ENCODE measurements around the gene IGHMBP2.

Gene IGHMBP2

DNA sequence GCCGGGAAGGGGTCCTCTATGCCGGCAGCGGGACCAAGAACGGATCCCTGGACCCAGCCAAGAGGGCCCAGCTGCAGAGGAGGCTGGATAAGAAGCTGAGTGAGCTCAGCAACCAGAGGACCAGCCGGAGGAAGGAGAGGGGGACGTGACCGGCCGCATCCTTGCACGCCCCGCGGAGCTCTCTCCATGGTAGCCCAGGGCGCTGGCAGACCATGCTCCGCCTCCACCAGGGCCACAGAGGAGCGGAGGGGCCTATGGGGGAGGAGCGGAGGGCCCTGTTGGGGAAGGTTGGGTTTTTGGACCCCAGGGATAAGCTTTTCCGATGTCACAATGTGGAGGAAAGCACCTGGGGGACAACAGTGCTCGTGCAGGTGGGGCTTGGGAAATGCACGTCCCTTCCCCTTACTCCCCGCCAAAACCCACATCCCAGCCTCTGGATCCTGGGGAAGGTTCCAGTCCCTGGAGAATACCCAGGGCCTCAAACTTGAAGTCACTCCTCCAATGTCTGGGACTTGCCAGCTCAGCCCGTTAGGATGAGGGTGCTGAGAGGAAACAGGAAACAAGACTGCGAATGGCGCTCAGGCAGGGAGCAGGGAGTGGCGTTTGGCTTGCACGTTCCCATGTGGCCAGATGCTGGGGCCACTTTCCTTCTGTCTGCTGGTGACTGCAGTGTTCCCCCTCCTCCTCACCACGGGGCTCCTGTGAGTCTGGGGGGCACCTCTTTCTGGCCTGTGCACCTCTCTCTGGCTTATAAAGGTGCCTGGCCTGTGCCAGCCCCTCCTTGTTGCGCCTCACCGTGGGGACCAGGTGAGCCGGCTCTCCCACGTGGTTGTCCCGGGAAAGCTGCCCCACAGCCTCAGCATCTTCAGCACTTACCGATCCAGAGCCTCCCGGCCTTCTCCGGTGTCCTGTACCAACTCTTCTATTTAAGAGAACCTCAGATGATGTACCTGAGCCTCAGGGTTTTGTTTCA lies 36.2 kb downstream of the IGHMBP2 start:
- ChIA-PET POLR2A (no interaction called here), CTCF (no interaction called here)
- no peak overlapping the region for H3K4me3 ChIP-seq (ENCODE audit: low read depth, low read length)
- TF ChIP-seq, protein P1, sequence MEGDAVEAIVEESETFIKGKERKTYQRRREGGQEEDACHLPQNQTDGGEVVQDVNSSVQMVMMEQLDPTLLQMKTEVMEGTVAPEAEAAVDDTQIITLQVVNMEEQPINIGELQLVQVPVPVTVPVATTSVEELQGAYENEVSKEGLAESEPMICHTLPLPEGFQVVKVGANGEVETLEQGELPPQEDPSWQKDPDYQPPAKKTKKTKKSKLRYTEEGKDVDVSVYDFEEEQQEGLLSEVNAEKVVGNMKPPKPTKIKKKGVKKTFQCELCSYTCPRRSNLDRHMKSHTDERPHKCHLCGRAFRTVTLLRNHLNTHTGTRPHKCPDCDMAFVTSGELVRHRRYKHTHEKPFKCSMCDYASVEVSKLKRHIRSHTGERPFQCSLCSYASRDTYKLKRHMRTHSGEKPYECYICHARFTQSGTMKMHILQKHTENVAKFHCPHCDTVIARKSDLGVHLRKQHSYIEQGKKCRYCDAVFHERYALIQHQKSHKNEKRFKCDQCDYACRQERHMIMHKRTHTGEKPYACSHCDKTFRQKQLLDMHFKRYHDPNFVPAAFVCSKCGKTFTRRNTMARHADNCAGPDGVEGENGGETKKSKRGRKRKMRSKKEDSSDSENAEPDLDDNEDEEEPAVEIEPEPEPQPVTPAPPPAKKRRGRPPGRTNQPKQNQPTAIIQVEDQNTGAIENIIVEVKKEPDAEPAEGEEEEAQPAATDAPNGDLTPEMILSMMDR (IDR thresholded peaks at IDR 0.05; ENCODE audit: insufficient read depth, low read length, missing control alignments): no peak
- DNase-seq (ENCODE audit: low read depth, low spot score): no peak

DNA sequence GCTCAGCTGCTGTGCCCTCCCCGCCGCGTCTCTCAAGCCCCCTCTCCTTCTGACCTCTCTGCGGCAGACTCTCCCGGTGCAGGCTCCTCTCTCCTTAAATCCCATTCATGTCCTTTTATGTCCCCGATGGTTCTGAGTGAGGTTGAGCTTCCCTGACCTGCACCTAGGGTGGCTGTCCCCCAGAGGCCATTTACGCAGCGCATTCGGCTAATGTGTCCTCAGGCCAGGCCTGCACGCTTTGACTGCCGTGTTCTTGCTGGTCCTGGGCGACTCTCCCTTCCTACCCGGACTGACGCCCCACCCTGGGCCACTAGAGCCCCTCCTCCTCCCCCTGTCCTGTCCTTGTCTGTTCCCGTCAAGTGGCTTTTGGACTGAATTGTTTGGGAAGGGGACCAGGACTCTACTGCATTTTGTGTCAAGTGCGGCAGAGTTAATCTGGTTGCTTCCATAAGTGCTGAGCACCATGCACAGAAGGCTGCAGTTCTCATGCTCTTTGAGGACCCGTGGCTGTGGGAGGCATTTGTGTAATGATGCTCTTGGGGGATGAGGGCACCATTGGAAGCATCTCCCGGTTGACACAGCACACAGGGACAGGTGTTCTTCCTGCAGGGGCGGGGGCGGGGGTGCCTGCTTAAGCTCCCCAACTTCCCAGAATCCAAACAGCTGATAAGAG lies 37.1 kb downstream of the IGHMBP2 start:
- TF ChIP-seq, protein P1 (IDR thresholded peaks at IDR 0.05; ENCODE audit: insufficient read depth, low read length, missing control alignments): no peak
- no peak for DNase-seq (ENCODE audit: low read depth, low spot score)
- H3K4me3 ChIP-seq (ENCODE audit: low read depth, low read length): no peak overlapping the region
- ChIA-PET POLR2A (no interaction called here), CTCF (interaction anchor here (1.4 kb wide), 1 partner anchor 29 kb away, joined by 3 read pairs; no protein-coding TSS in a partner anchor)

DNA sequence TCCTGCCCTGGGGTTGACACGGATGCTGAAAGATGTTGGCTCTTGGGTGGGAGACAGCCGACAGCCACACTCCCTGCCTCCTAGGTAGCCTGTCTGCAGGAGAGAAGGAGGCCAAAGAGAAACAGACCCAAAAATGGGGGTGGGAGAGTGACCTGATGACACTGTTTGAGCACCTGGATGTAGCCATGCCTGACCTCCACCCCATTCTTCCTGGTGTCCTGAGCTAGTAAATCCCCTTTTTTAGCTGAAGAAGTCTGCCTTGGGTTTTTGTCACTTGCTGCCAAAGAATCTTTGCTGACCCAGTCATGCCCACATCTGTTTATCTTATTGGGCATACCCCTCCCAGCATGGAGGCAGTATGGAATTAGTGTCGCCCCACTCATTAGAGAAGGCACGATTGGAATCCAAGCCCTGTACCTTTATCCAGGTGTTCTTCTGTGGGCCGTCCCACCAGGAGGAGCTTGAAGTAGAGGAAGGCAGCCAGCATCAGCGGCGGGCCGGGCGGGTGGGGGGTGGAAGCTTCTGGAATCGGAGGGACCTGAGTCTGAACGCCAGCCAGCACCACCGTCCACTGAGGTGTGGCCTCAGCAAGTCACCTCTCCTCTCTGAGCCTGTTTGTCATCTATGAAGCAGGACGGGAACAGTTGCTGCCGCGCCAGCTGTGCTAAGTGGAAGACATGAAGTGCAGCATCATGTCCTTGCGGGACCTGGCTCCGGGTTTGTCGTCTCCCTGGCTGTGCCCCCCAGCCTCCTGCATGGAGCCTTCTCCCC lies 37.8 kb downstream of the IGHMBP2 start:
- DNase-seq (ENCODE audit: low read depth, low spot score): no peak
- ChIA-PET CTCF (interaction anchor here (1.4 kb wide), 2 partner anchors 29 to 103 kb away, joined by 3 to 5 read pairs; no protein-coding TSS in a partner anchor), POLR2A (no interaction called here)
- H3K4me3 ChIP-seq (ENCODE audit: low read depth, low read length): no peak overlapping the region
- TF ChIP-seq, protein P1 (IDR thresholded peaks at IDR 0.05; ENCODE audit: insufficient read depth, low read length, missing control alignments): no peak

DNA sequence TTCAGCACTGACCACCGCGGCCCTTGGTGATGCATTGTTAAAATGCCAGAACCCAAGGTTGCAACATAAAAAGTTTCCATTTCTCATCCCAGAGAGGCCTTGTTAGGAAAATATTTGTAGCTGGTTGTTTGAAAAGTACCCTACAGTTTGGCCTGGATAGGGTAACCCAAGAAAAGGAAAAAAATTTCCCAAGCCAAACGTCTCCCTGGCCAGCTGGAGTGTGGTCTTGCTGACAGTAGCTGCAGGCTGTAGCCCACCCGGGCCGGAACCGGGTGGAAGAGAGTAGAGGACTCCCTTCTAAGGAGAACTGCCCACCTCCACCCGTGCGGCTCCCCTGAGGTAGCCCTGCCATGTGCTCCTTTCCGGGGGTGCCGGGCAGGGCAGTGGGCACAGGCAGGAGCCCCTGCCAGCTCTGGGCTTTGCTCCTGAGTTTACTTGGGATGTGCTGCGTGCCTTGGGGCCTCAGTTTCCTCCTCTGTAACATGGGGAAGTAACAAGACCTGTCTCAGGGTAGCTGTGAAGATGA lies 38.5 kb downstream of the IGHMBP2 start:
- H3K4me3 ChIP-seq (ENCODE audit: low read depth, low read length): no peak overlapping the region
- DNase-seq (ENCODE audit: low read depth, low spot score): no peak
- TF ChIP-seq, protein P1 (IDR thresholded peaks at IDR 0.05; ENCODE audit: insufficient read depth, low read length, missing control alignments): no peak
- ChIA-PET CTCF (interaction anchor here (0.9 to 1.4 kb wide), 3 partner anchors 13 to 102 kb away, joined by 3 to 5 read pairs (median 3); no protein-coding TSS in a partner anchor), POLR2A (no interaction called here)

DNA sequence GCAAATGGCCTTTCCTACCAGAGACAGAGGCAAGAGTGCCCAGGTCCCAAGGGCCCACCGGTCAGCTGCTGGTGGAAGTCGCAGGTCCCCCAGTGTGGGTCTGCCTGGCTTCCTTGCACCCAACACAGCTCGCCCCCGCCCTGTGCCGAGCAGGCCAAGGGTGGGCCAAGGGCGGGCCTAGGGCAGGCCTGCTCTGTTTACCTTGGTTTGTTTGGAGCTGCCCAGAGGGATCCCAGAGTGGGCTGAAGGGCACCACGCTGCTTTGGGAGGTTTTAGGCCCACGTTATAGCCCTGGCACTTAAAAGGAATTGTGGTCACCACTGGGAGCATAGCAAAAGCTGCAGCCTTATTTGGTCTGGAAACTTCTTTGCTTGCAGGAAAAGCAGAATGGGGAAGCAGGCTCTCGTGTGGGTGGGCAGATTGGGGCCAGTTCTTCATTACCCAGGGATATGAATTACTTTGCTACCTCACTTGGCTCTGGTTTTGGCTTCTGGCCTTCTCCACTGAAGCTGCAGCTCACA lies 39.1 kb downstream of the IGHMBP2 start:
- H3K4me3 ChIP-seq (ENCODE audit: low read depth, low read length): no peak overlapping the region
- ChIA-PET POLR2A (no interaction called here), CTCF (interaction anchor here (0.9 to 1.4 kb wide), 3 partner anchors 14 to 101 kb away, joined by 3 to 5 read pairs (median 3); no protein-coding TSS in a partner anchor)
- TF ChIP-seq, protein P1 (IDR thresholded peaks at IDR 0.05; ENCODE audit: insufficient read depth, low read length, missing control alignments): no peak
- DNase-seq (ENCODE audit: low read depth, low spot score): no peak

Data from AG04449 (cell line).